Measurements from ENCODE around the gene IFITM5. TPM values are rescaled to one million over a fixed set of nuclear protein-coding genes. Genes with fewer than 3 reads are reported as not detected.

Gene IFITM5
- total and polyA plus RNA-seq, 9 of the 15 experiments (the other 6 are each of a cell fraction or from before 2014, with no cell fraction given), result 0.19 TPM; not detected in 8

- no peaks in the 10 kb centered on the region for H3K79me2 ChIP-seq (ENCODE audit: control insufficient read depth, insufficient read depth, low read length)
- WGBS (ENCODE audit: insufficient coverage, low coverage, missing lambda C conversion rate), result 88% methylated on average over 8 of the region's 8 CpGs
- no peaks in the 10 kb centered on the region for H3K9me3 ChIP-seq (replicated peaks; ENCODE audit: control insufficient read depth, insufficient read depth, low read depth, low read length)
- H3K4me2 ChIP-seq (ENCODE audit: insufficient read depth, low read length), result no peak overlapping the region
- ATAC-seq (no peak), FAIRE-seq (no peak), DNase-seq (ENCODE audit: extremely low read depth in 1 of 4, low spot score in 3 of 4) (no peak)
- in situ Hi-C loops (cut with MboI) (loop anchor here (5.0 kb wide), 1 partner anchor 105 kb away; no protein-coding TSS in a partner anchor), intact Hi-C loops (cut with micrococcal nuclease) (no loop called here)
- no peak overlapping the region for H3K9ac ChIP-seq (ENCODE audit: insufficient read depth in 1 of 2, low read depth in 2 of 2, low read length in 2 of 2)
- TF ChIP-seq POLR2AphosphoS5 (IDR thresholded peaks at IDR 0.05; ENCODE audit: control insufficient read depth, insufficient read depth, low read depth, low read length) (peak; percentile 12; the same call in 1 of the 2 replicates), ARID1B (IDR thresholded peaks at IDR 0.05) (no peak)
- CTCF ChIA-PET (ENCODE audit: low intra/inter-chr PET ratio), result no interaction called here
- H4K20me1 ChIP-seq (replicated peaks; ENCODE audit: control insufficient read depth, insufficient read depth, low read length), result no peaks in the 10 kb centered on the region
- peaks cover 62% of the 10 kb centered on the region for H3K36me3 ChIP-seq (ENCODE audit: control insufficient read depth, insufficient read depth, low read length)
- no peak overlapping the region for H3K27ac ChIP-seq (ENCODE audit: extremely low read depth, low read depth, low read length)
- POLR2A ChIA-PET, result interaction anchor here (1.1 kb wide), 1 partner anchor 46 kb away, joined by 4 read pairs; the partner anchor contains the start of genes BET1L and RIC8A
- H3K9me1 ChIP-seq (ENCODE audit: control insufficient read depth, insufficient read depth, low read length), result no peaks in the 10 kb centered on the region
- H3K27me3 ChIP-seq (ENCODE audit: control insufficient read depth in 2 of 2, insufficient read depth in 2 of 2, low read length in 2 of 2), result no peaks in the 10 kb centered on the region
- no peak overlapping the region for H2AFZ ChIP-seq (ENCODE audit: low read depth, low read length)
- no peak overlapping the region for H3K4me3 ChIP-seq
- H3K4me1 ChIP-seq (replicated peaks in 1 of 2; ENCODE audit: control insufficient read depth in 2 of 2, insufficient read depth in 2 of 2, low read length in 2 of 2), result peaks cover 10 to 13% of the 10 kb centered on the region in 2 experiments
- BruUV-seq (replicated peaks), result TSS peak; percentile 69
Measured at GRCh38 chr11:252666-253065, 46.7 kb downstream of the IFITM5 start.

DNA sequence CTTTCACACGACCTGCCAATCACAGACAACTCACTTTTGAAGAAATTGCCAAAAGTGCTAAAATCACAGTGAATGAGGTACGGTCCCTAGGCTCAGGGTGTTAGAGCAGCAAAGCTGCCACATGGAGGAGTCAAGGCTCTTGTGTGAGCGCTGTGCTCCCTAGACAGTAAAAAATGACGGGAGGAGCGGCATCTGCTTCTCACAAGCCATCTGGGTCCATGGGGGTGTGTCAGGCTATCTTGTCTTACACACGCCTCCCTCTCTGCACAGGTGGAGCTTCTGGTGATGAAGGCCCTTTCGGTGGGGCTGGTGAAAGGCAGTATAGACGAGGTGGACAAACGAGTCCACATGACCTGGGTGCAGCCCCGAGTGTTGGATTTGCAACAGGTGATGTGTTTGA lies 47.8 kb downstream of the IFITM5 start:
- H3K4me1 ChIP-seq (replicated peaks in 1 of 2; ENCODE audit: control insufficient read depth in 2 of 2, insufficient read depth in 2 of 2, low read length in 2 of 2), result peaks cover 0 to 3% of the 10 kb centered on the region in 2 experiments; a peak in 3 of 5 replicates
- no TSS peak for BruUV-seq (replicated peaks)
- H4K20me1 ChIP-seq (replicated peaks; ENCODE audit: control insufficient read depth, insufficient read depth, low read length), result no peaks in the 10 kb centered on the region
- ChIA-PET CTCF (ENCODE audit: low intra/inter-chr PET ratio) (interaction anchor here (0.8 kb wide), 1 partner anchor 105 kb away, joined by 3 read pairs; no protein-coding TSS in a partner anchor), POLR2A (interaction anchor here (1.1 to 2.0 kb wide), 7 partner anchors 13 to 197 kb away, joined by 3 to 9 read pairs (median 7); partner anchors contain the start of genes BET1L, PSMD13 and RIC8A)
- no peak overlapping the region for H3K4me3 ChIP-seq
- no peaks in the 10 kb centered on the region for H3K9me1 ChIP-seq (ENCODE audit: control insufficient read depth, insufficient read depth, low read length)
- intact Hi-C loops (cut with micrococcal nuclease) (no loop called here), in situ Hi-C loops (cut with MboI) (loop anchor here (5.0 kb wide), 1 partner anchor 106 kb away; no protein-coding TSS in a partner anchor)
- no peaks in the 10 kb centered on the region for H3K79me2 ChIP-seq (ENCODE audit: control insufficient read depth, insufficient read depth, low read length)
- no peak overlapping the region for H3K4me2 ChIP-seq (ENCODE audit: insufficient read depth, low read length)
- H3K36me3 ChIP-seq (ENCODE audit: control insufficient read depth, insufficient read depth, low read length), result peaks cover 73% of the 10 kb centered on the region
- no peak overlapping the region for H3K27ac ChIP-seq (ENCODE audit: extremely low read depth, low read depth, low read length)
- 75% methylated on average over 10 of the region's 10 CpGs for WGBS (ENCODE audit: insufficient coverage, low coverage, missing lambda C conversion rate)
- H3K9me3 ChIP-seq (replicated peaks; ENCODE audit: control insufficient read depth, insufficient read depth, low read depth, low read length), result no peaks in the 10 kb centered on the region
- no peak for FAIRE-seq
- no peaks in the 10 kb centered on the region for H3K27me3 ChIP-seq (ENCODE audit: control insufficient read depth in 2 of 2, insufficient read depth in 2 of 2, low read length in 2 of 2)
- peak; percentile 60 for ATAC-seq
- H3K9ac ChIP-seq (ENCODE audit: insufficient read depth in 1 of 2, low read depth in 2 of 2, low read length in 2 of 2), result no peak overlapping the region
- TF ChIP-seq ZNF263 (CRISPR knock-in tag; IDR thresholded peaks at IDR 0.05; ENCODE audit: borderline replicate concordance), result peak; percentile 63; the same call in 1 of the 2 replicates
- TF ChIP-seq, protein P1, sequence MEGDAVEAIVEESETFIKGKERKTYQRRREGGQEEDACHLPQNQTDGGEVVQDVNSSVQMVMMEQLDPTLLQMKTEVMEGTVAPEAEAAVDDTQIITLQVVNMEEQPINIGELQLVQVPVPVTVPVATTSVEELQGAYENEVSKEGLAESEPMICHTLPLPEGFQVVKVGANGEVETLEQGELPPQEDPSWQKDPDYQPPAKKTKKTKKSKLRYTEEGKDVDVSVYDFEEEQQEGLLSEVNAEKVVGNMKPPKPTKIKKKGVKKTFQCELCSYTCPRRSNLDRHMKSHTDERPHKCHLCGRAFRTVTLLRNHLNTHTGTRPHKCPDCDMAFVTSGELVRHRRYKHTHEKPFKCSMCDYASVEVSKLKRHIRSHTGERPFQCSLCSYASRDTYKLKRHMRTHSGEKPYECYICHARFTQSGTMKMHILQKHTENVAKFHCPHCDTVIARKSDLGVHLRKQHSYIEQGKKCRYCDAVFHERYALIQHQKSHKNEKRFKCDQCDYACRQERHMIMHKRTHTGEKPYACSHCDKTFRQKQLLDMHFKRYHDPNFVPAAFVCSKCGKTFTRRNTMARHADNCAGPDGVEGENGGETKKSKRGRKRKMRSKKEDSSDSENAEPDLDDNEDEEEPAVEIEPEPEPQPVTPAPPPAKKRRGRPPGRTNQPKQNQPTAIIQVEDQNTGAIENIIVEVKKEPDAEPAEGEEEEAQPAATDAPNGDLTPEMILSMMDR (IDR thresholded peaks at IDR 0.05 in 2 of 3, conservative IDR thresholded peaks at IDR 0.05 in 1 of 3; ENCODE audit: insufficient read depth in 2 of 3, low read depth in 1 of 3, low read length in 3 of 3), result peak in 2 of 3 experiments; percentile 19 to 27; a peak in 2 of 6 replicates
- no peak for TF ChIP-seq FOS (IDR thresholded peaks at IDR 0.05; ENCODE audit: extremely low read depth, insufficient read length)
- TF ChIP-seq RAD21 (CRISPR knock-in tag; conservative IDR thresholded peaks at IDR 0.05 in 1 of 2, IDR thresholded peaks at IDR 0.05 in 1 of 2), result 0 out of 4 replicates have a peak, but pooled peaks of 1 of the 2 experiments have one; percentile 10
- peak in 3 of 4 experiments; percentile 27 to 66 (median 53) for DNase-seq (ENCODE audit: extremely low read depth in 1 of 4, low spot score in 3 of 4)
- no peak overlapping the region for H2AFZ ChIP-seq (ENCODE audit: low read depth, low read length)

Measured in K562 (cell line).